GM12864 (cell line): Measurements from ENCODE around the gene MCAT.

Source experiments
- DNase-seq: peaks from one replicate; pipeline ENCODE4 v3.0.0-alpha.2; 2011; ENCODE audit warnings: low read depth
- H3K4me3 ChIP-seq: 2 replicates; pipeline ENCODE4 v1.5.1; 2011; ENCODE audit warnings: mild to moderate bottlenecking, low read depth, low read length, control low read depth
- TF ChIP-seq, protein P1 (sequence below): IDR thresholded peaks from 2 replicates; pipeline ENCODE4 v1.5.1; 2011; ENCODE audit warnings: low read depth, mild to moderate bottlenecking, moderate library complexity, low read length, control low read depth, inconsistent platforms; ENCODE audit errors: missing control alignments

The MCAT gene, protein sequence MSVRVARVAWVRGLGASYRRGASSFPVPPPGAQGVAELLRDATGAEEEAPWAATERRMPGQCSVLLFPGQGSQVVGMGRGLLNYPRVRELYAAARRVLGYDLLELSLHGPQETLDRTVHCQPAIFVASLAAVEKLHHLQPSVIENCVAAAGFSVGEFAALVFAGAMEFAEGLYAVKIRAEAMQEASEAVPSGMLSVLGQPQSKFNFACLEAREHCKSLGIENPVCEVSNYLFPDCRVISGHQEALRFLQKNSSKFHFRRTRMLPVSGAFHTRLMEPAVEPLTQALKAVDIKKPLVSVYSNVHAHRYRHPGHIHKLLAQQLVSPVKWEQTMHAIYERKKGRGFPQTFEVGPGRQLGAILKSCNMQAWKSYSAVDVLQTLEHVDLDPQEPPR

DNA sequence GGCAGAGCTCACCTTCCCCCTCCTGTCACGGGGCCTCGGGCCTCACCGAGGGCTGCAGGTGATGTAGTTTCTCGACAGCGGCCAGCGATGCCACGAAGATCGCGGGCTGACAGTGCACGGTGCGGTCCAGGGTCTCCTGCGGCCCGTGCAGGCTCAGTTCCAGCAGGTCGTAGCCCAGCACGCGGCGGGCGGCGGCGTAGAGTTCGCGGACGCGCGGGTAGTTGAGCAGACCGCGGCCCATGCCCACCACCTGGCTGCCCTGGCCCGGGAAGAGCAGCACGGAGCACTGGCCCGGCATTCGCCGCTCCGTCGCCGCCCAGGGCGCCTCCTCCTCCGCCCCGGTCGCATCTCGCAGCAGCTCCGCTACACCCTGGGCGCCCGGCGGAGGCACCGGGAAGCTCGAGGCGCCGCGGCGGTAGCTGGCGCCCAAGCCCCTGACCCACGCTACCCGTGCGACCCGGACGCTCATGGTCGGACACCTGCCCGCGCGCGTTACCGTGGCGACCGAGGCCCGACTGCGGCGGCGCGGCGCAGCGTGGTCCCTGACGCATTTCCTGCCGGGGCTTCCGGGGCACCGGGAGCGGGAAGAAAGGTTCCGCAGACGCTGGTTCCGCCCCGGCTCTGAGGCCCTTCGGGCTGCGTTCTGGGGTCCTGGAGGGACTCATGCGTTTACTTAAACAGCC is at the start of gene MCAT:
MCAT (minus strand) TSS at position 519 of the 683 bp plus-strand sequence; CDS start at position 469, 50 bp downstream.
- peak within 1 kb of the TSS; percentile 68 for H3K4me3 ChIP-seq
- TF ChIP-seq, protein P1, sequence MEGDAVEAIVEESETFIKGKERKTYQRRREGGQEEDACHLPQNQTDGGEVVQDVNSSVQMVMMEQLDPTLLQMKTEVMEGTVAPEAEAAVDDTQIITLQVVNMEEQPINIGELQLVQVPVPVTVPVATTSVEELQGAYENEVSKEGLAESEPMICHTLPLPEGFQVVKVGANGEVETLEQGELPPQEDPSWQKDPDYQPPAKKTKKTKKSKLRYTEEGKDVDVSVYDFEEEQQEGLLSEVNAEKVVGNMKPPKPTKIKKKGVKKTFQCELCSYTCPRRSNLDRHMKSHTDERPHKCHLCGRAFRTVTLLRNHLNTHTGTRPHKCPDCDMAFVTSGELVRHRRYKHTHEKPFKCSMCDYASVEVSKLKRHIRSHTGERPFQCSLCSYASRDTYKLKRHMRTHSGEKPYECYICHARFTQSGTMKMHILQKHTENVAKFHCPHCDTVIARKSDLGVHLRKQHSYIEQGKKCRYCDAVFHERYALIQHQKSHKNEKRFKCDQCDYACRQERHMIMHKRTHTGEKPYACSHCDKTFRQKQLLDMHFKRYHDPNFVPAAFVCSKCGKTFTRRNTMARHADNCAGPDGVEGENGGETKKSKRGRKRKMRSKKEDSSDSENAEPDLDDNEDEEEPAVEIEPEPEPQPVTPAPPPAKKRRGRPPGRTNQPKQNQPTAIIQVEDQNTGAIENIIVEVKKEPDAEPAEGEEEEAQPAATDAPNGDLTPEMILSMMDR: no peak
- DNase-seq: no peak

DNA sequence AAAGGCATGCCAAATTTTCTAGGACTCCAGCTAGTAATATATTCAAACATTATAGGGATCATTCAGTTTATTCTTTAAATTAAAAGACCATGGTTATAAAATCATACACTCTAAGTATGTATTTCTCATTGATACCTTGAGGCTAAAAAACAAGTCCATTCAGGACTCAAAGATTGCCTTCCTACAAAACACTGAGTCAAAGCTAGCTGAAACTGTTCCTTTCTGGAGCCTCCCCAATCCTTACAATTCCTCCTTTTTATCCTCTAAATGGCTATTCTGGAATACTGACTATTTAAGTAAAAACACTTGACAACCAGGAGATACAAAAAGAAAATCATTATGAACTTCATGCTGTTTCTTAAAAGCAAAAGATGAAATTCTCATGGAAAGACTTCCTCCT is 48.6 kb upstream of the MCAT start:
- TF ChIP-seq, protein P1: no peak
- H3K4me3 ChIP-seq: no peak overlapping the region
- no peak for DNase-seq

DNA sequence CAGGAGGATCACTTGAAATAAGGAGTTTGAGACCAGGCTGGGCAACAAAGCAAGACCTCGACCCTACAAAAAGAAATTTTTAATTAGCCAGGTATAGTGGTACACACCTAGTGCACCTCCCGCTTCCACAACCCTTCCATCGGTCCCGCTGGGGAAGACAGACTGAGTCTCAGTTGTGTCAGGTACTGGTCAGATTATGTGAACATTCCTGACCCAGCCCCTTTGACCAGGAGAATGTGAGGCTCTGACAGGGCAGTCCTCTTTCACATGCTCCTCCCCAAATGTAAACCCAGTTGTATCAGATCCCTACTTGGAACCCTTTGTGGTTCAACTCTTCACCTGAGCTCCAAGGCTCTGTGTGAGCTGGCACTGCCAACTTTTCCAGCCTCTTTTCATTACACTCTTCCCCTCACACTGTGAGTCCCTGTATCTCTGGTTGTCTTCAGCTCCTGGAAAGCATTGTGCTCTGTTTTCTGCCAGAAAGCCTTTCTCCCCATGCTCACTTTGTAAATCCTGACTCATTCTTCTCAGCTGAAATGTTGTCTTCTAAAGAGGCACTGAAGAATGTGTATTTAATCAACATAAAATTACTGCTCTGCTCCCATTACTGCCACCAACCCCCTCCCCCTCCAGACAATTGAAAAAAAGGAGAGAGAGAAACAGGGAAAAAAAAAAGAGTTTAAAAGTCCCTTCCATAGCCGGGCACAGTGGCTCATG is 45.8 kb upstream of the MCAT start:
- no peak for DNase-seq
- H3K4me3 ChIP-seq: no peak overlapping the region
- TF ChIP-seq, protein P1: no peak

DNA sequence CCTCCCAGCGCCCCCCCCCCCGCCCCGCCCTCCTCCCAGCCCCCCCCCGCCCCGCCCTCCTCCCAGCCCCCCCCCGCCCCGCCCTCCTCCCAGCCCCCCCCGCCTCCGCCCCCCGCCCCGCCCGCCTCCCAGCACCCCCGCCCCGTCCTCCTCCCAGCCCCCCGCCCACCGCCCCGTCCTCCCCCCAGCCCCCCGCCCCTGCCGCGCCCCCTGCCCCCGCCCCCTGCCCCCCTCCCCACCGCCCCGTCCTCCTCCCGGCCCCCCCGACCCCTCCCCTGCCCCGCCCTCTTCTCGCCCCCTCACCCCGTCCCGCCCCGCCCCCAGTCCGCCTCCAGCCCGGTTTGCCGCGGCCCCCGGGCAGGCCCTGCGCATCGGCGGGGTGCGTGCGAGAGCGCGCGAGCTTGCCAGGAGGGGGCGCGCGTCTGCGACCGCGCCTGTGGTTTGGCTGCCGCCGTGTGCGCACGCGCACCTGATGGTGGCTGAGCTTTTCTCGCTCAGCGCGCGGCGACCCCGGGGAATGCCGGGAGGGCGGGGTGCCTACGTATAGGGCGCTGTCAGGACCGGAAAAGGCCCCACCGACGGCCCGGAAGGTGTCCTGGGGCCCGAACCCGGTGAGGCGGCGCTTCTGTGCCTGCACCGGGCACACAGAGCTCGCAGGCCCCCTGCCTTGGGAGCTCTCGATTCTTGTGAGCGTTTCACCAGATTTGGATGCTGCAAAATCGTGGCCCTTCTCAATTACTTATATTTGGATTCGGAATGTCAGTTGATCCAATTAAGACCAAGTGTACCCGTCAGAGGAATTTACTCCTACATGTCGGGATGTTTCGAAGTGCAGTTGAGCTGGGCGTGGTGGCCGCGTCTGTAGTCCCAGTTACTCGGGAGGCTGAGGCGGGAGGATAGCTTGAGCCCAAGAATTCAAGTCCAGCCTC is 44.2 kb upstream of the MCAT start:
- H3K4me3 ChIP-seq: peak overlapping the region; percentile 68
- TF ChIP-seq, protein P1: peak; percentile 69
- peak; percentile 88 for DNase-seq

DNA sequence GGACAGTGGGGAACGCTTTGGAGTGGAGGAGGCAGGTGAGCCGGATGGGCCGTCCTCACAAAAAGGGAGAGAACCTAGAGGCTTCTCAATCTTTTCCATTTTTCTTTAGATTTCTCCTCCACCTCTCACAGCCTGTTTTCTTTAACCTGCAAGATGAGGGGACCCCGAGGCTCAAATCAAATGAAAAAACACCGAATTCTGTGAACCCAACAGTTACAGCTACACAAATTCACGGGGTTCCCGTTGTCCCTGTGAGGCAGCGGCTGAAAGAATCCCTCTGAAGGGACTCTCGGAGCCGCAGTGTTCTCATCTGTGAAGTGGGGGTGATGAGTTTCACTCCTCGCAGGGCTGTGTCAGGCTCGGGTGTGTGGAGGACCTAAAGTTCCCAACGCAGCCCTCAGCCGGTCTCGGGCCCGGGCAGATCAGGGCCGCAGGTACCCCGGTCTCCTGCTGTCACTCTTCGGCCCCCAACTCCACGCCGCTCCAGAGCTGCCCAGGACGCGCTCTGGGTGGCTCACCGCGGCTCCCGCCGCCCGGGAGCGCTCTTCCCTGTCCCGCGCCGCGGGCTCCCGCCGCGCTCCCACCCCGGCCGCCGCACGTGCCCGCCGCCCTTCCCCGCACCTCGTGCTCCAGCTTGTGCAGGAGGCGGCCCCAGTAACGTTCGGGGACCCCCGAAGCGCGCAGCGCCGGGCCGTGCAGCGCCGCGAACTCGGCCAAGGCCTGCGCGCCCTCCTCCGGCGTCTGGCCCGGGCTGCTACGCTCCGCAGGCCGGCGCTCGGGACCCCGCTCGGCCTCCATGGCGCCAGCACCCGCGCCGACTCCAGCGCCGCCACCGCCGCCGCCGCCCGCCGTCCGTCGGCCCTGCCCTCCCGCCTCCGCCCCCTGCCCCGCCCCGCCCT is 43.3 kb upstream of the MCAT start, which contains the start of gene TTLL12:
TTLL12 (minus strand) TSS at position 863 of the 899 bp plus-strand sequence; CDS start at position 798, 65 bp downstream.
- no peak for DNase-seq
- peak within 1 kb of the TSS; percentile 68 for H3K4me3 ChIP-seq
- TF ChIP-seq, protein P1: no peak
